ENCODE data around the gene TCF7L1.

Gene TCF7L1

GRCh38 chr2:85273738-85274731 lies 140.8 kb downstream of the TCF7L1 start:
- in situ Hi-C loops (cut with MboI; ENCODE audit: low sequenced_read_pairs): no loop called here

GRCh38 chr2:85275984-85276540 lies 142.9 kb downstream of the TCF7L1 start:
- in situ Hi-C loops (cut with MboI; ENCODE audit: low sequenced_read_pairs): loop anchor here (25.0 kb wide), 1 partner anchor 789 kb away; no protein-coding TSS in a partner anchor

GRCh38 chr2:85276571-85277118 lies 143.5 kb downstream of the TCF7L1 start:
- in situ Hi-C loops (cut with MboI; ENCODE audit: low sequenced_read_pairs): loop anchor here (25.0 kb wide), 1 partner anchor 789 kb away; no protein-coding TSS in a partner anchor

GRCh38 chr2:85277416-85278158 lies 144.4 kb downstream of the TCF7L1 start:
- in situ Hi-C loops (cut with MboI; ENCODE audit: low sequenced_read_pairs): loop anchor here (25.0 kb wide), 1 partner anchor 790 kb away; no protein-coding TSS in a partner anchor

- in situ Hi-C loops (cut with MboI; ENCODE audit: low sequenced_read_pairs): loop anchor here (25.0 kb wide), 1 partner anchor 791 kb away; no protein-coding TSS in a partner anchor
Observed at GRCh38 chr2:85278361-85278760, 145.2 kb downstream of the TCF7L1 start.

- in situ Hi-C loops (cut with MboI; ENCODE audit: low sequenced_read_pairs): loop anchor here (25.0 kb wide), 1 partner anchor 794 kb away; no protein-coding TSS in a partner anchor
Observed at GRCh38 chr2:85281553-85281952, 148.4 kb downstream of the TCF7L1 start.

- in situ Hi-C loops (cut with MboI; ENCODE audit: low sequenced_read_pairs): loop anchor here (25.0 kb wide), 1 partner anchor 796 kb away; no protein-coding TSS in a partner anchor
Observed at GRCh38 chr2:85282914-85283313, 149.7 kb downstream of the TCF7L1 start.

GRCh38 chr2:85283641-85284040 lies 150.4 kb downstream of the TCF7L1 start:
- in situ Hi-C loops (cut with MboI; ENCODE audit: low sequenced_read_pairs): loop anchor here (25.0 kb wide), 1 partner anchor 796 kb away; no protein-coding TSS in a partner anchor

GRCh38 chr2:85286918-85287317 lies 153.7 kb downstream of the TCF7L1 start:
- in situ Hi-C loops (cut with MboI; ENCODE audit: low sequenced_read_pairs): loop anchor here (25.0 kb wide), 1 partner anchor 800 kb away; no protein-coding TSS in a partner anchor

- in situ Hi-C loops (cut with MboI; ENCODE audit: low sequenced_read_pairs): loop anchor here (25.0 kb wide), 1 partner anchor 800 kb away; no protein-coding TSS in a partner anchor
Observed at GRCh38 chr2:85287721-85288120, 154.5 kb downstream of the TCF7L1 start.

GRCh38 chr2:85288244-85288725 lies 155.1 kb downstream of the TCF7L1 start:
- in situ Hi-C loops (cut with MboI; ENCODE audit: low sequenced_read_pairs): loop anchor here (25.0 kb wide), 1 partner anchor 801 kb away; no protein-coding TSS in a partner anchor

- in situ Hi-C loops (cut with MboI; ENCODE audit: low sequenced_read_pairs): loop anchor here (25.0 kb wide), 1 partner anchor 804 kb away; no protein-coding TSS in a partner anchor
Observed at GRCh38 chr2:85291425-85292023, 158.3 kb downstream of the TCF7L1 start.

- in situ Hi-C loops (cut with MboI; ENCODE audit: low sequenced_read_pairs): loop anchor here (10.0 kb wide), 1 partner anchor 377 kb away; no protein-coding TSS in a partner anchor
Observed at GRCh38 chr2:85302121-85302520, 168.9 kb downstream of the TCF7L1 start.

- in situ Hi-C loops (cut with MboI; ENCODE audit: low sequenced_read_pairs): loop anchor here (10.0 kb wide), 1 partner anchor 379 kb away; no protein-coding TSS in a partner anchor
Observed at GRCh38 chr2:85303780-85304531, 170.8 kb downstream of the TCF7L1 start.

GRCh38 chr2:85307527-85307897 lies 174.3 kb downstream of the TCF7L1 start:
- in situ Hi-C loops (cut with MboI; ENCODE audit: low sequenced_read_pairs): loop anchor here (10.0 kb wide), 1 partner anchor 383 kb away; no protein-coding TSS in a partner anchor

GRCh38 chr2:85308201-85308600 lies 175.0 kb downstream of the TCF7L1 start:
- in situ Hi-C loops (cut with MboI; ENCODE audit: low sequenced_read_pairs): loop anchor here (10.0 kb wide), 1 partner anchor 383 kb away; no protein-coding TSS in a partner anchor

- in situ Hi-C loops (cut with MboI; ENCODE audit: low sequenced_read_pairs): loop anchor here (10.0 kb wide), 1 partner anchor 384 kb away; no protein-coding TSS in a partner anchor
Observed at GRCh38 chr2:85308896-85309555, 175.8 kb downstream of the TCF7L1 start.
